ENCODE data around the gene RIOK1.

- TF ChIP-seq CTCF (IDR thresholded peaks at IDR 0.05) (no peak), POLR2A (IDR thresholded peaks at IDR 0.05) (no peak), EP300 (IDR thresholded peaks at IDR 0.05) (no peak)
These were observed 13.1 kb downstream of the RIOK1 start for GRCh38 chr6:7402716-7403115.

Measured in ovary (tissue), 3 donors.